ENCODE measurements around the gene DRD5. TPM values are rescaled to one million over a fixed set of nuclear protein-coding genes. Genes with fewer than 3 reads are reported as not detected.

The DRD5 gene
- total and polyA plus RNA-seq, 9 of the 15 experiments (the other 6 are each of a cell fraction or from before 2014, with no cell fraction given) = not detected

DNA sequence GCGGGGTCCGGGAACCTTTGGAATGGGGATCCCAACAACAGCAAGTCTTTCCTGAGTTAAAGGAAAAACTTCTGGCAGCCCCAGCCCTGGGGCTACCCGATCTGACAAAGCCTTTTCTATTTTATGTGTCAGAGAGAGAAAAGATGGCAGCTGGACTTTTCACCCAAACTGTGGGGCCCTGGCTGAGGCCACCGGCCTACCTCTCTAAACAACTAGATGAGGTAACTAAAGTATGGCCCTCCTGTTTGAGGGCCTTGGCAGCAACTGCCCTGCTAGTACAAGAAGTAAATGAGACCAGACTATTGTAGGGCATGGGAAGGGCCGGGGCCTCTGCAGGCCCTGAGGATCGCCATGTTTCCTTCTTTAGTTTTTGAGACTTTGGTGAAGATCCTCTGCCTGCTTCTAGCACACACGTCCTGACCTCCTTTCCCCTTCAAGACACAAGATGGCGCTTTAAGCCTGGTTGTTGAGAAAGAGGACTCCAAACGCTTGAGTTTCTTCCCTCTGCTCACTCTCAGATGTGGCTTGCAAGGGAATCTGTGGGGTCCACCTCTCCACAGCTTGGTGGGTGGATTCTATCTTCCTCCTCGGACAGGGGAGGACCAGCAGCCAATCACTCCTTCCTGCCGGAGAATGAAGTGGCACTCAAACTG, 18.5 kb upstream of the DRD5 start (continued):
- TF ChIP-seq PREB (CRISPR knock-in tag; IDR thresholded peaks at IDR 0.05) = no peak

- H3K4me2 ChIP-seq (ENCODE audit: insufficient read depth, low read length) = no peak overlapping the region
- WGBS (ENCODE audit: insufficient coverage, low coverage, missing lambda C conversion rate) = 0% methylated on average over 5 of the region's 5 CpGs
- no peak overlapping the region for H3K27ac ChIP-seq (ENCODE audit: extremely low read depth, low read depth, low read length)
- no peaks in the 10 kb centered on the region for H3K4me1 ChIP-seq (replicated peaks in 1 of 2; ENCODE audit: control insufficient read depth in 2 of 2, insufficient read depth in 2 of 2, low read length in 2 of 2)
- DNase-seq (ENCODE audit: extremely low read depth in 1 of 4, low spot score in 3 of 4) (no peak), FAIRE-seq (no peak), ATAC-seq (no peak)
- no peak for TF ChIP-seq IRF2 (CRISPR knock-in tag; IDR thresholded peaks at IDR 0.05)
- TF ChIP-seq, protein P1, sequence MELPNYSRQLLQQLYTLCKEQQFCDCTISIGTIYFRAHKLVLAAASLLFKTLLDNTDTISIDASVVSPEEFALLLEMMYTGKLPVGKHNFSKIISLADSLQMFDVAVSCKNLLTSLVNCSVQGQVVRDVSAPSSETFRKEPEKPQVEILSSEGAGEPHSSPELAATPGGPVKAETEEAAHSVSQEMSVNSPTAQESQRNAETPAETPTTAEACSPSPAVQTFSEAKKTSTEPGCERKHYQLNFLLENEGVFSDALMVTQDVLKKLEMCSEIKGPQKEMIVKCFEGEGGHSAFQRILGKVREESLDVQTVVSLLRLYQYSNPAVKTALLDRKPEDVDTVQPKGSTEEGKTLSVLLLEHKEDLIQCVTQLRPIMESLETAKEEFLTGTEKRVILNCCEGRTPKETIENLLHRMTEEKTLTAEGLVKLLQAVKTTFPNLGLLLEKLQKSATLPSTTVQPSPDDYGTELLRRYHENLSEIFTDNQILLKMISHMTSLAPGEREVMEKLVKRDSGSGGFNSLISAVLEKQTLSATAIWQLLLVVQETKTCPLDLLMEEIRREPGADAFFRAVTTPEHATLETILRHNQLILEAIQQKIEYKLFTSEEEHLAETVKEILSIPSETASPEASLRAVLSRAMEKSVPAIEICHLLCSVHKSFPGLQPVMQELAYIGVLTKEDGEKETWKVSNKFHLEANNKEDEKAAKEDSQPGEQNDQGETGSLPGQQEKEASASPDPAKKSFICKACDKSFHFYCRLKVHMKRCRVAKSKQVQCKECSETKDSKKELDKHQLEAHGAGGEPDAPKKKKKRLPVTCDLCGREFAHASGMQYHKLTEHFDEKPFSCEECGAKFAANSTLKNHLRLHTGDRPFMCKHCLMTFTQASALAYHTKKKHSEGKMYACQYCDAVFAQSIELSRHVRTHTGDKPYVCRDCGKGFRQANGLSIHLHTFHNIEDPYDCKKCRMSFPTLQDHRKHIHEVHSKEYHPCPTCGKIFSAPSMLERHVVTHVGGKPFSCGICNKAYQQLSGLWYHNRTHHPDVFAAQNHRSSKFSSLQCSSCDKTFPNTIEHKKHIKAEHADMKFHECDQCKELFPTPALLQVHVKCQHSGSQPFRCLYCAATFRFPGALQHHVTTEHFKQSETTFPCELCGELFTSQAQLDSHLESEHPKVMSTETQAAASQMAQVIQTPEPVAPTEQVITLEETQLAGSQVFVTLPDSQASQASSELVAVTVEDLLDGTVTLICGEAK (IDR thresholded peaks at IDR 0.05) = peak; percentile 82
- TF ChIP-seq, protein P1 (CRISPR knock-in tag; IDR thresholded peaks at IDR 0.05) = no peak
- H3K27me3 ChIP-seq (ENCODE audit: control insufficient read depth in 2 of 2, insufficient read depth in 2 of 2, low read length in 2 of 2) = peaks cover 0 to 7% of the 10 kb centered on the region in 2 experiments; a peak in 1 of 5 replicates
- BruUV-seq (replicated peaks) = no TSS peak
- in situ Hi-C loops (cut with MboI) (loop anchor here (5.0 kb wide), 1 partner anchor 253 kb away; no protein-coding TSS in a partner anchor), intact Hi-C loops (cut with micrococcal nuclease) (loop anchor here (10.0 kb wide), 1 partner anchor 59 kb away; no protein-coding TSS in a partner anchor)
- H3K4me3 ChIP-seq = no peak overlapping the region
- CTCF ChIA-PET (ENCODE audit: low intra/inter-chr PET ratio) = interaction anchor here (2.7 to 4.0 kb wide), 2 partner anchors 250 to 254 kb away, joined by 13 to 15 read pairs; no protein-coding TSS in a partner anchor
- no peak overlapping the region for H3K9ac ChIP-seq (ENCODE audit: insufficient read depth in 1 of 2, low read depth in 2 of 2, low read length in 2 of 2)
- no peaks in the 10 kb centered on the region for H4K20me1 ChIP-seq (replicated peaks; ENCODE audit: control insufficient read depth, insufficient read depth, low read length)
- POLR2A ChIA-PET = interaction anchor here (0.6 kb wide), 1 partner anchor 289 kb away, joined by 3 read pairs; no protein-coding TSS in a partner anchor
- no peaks in the 10 kb centered on the region for H3K36me3 ChIP-seq (ENCODE audit: control insufficient read depth, insufficient read depth, low read length)
- H3K79me2 ChIP-seq (ENCODE audit: control insufficient read depth, insufficient read depth, low read length) = no peaks in the 10 kb centered on the region
- no peak overlapping the region for H2AFZ ChIP-seq (ENCODE audit: low read depth, low read length)
- no peaks in the 10 kb centered on the region for H3K9me1 ChIP-seq (ENCODE audit: control insufficient read depth, insufficient read depth, low read length)
- no peaks in the 10 kb centered on the region for H3K9me3 ChIP-seq (replicated peaks; ENCODE audit: control insufficient read depth, insufficient read depth, low read depth, low read length)
These were observed 17.2 kb upstream of the DRD5 start for GRCh38 chr4:9764155-9764696.
